Ascending aorta (tissue), 2 donors: ENCODE results near the gene CADPS2. TPM values are rescaled to one million over a fixed set of nuclear protein-coding genes. Genes with fewer than 3 reads are reported as not detected.

Source experiments
- DNase-seq, 2 donors: peaks; one replicate each; pipeline ENCODE4 v3.0.0-alpha.2; 2019; ENCODE audit warnings: low spot score in 2 of 2
- H3K27ac ChIP-seq, 2 donors: fragments of 200-600 bp; sonication (generic); one replicate each; pipeline ENCODE4 v1.5.1; 2016 to 2017; ENCODE audit warnings: mild to moderate bottlenecking in 1 of 2
- H3K27me3 ChIP-seq: fragments of 200-600 bp; sonication (generic); one replicate; pipeline ENCODE4 v1.5.1; 2017
- H3K36me3 ChIP-seq, 2 donors: fragments of 200-600 bp; sonication (generic); one replicate each; pipeline ENCODE4 v1.5.1; 2016
- H3K4me1 ChIP-seq, 2 donors: fragments of 200-600 bp; sonication (generic); one replicate each; pipeline ENCODE4 v1.5.1; 2016 to 2017; ENCODE audit warnings: mild to moderate bottlenecking in 1 of 2
- H3K4me3 ChIP-seq, 2 donors: fragments of 200-600 bp; sonication (generic); one replicate each; pipeline ENCODE4 v1.5.1; 2016 to 2017; ENCODE audit warnings: mild to moderate bottlenecking in 1 of 2
- H3K9me3 ChIP-seq, 2 donors: fragments of 200-600 bp; sonication (generic); one replicate each; pipeline ENCODE4 v1.5.1; 2016
- intact Hi-C: fragments of 100-400 bp; cut with DNase I; formaldehyde crosslinking; loops from one replicate; pipeline ENCODE4 v1.15.1; 2023
- total RNA-seq: library from RNA; depleted of rRNA; stranded (reverse); fragments of >200 nt; gene quantifications from one replicate; pipeline ENCODE4 v1.1.0, GENCODE V29; 2016
- TF ChIP-seq, protein P1 (sequence below), 3 experiments: fragments of 200-600 bp in 2 of 3; fragments of 450-650 bp in 1 of 3; sonication (generic) in 2 of 3; IDR thresholded peaks; one replicate each; pipeline ENCODE4 v1.5.1; 2016 to 2019; ENCODE audit warnings: antibody characterized with exemption in 3 of 3, mild to moderate bottlenecking in 1 of 3, moderate library complexity in 1 of 3

CADPS2 gene
- total RNA-seq, 1 donor from 2014 or later: 31.8 TPM

DNA sequence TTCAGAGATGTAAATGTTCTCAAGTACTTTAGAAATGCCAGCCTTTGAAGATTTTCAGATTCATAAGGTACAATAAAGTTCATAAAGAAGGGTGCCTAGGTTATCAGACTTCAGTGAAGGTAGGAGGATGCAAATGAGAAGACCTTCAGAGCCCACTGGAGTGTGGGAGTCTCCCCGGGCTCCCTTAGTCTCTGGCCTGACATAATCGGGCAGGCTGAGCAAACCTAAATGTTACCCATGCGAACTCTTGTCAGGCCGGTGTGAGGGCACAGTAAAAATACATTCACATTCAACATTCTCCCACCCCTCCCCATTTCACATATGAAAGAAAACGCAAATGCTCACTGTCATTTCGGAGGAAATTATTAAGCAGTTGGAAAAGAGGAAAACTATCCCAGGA lies 479.1 kb downstream of the CADPS2 start:
- no peak for DNase-seq
- intact Hi-C loops: no loop called here
- TF ChIP-seq, protein P1, sequence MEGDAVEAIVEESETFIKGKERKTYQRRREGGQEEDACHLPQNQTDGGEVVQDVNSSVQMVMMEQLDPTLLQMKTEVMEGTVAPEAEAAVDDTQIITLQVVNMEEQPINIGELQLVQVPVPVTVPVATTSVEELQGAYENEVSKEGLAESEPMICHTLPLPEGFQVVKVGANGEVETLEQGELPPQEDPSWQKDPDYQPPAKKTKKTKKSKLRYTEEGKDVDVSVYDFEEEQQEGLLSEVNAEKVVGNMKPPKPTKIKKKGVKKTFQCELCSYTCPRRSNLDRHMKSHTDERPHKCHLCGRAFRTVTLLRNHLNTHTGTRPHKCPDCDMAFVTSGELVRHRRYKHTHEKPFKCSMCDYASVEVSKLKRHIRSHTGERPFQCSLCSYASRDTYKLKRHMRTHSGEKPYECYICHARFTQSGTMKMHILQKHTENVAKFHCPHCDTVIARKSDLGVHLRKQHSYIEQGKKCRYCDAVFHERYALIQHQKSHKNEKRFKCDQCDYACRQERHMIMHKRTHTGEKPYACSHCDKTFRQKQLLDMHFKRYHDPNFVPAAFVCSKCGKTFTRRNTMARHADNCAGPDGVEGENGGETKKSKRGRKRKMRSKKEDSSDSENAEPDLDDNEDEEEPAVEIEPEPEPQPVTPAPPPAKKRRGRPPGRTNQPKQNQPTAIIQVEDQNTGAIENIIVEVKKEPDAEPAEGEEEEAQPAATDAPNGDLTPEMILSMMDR (IDR thresholded peaks at IDR 0.05): no peak
- no peaks in the 10 kb centered on the region for H3K36me3 ChIP-seq
- no peaks in the 10 kb centered on the region for H3K9me3 ChIP-seq
- no peak overlapping the region for H3K27ac ChIP-seq
- H3K27me3 ChIP-seq: no peaks in the 10 kb centered on the region
- H3K4me3 ChIP-seq: no peak overlapping the region
- H3K4me1 ChIP-seq: no peaks in the 10 kb centered on the region

GRCh38 chr7:122403113-122403512 lies 483.1 kb downstream of the CADPS2 start:
- no peak overlapping the region for H3K4me3 ChIP-seq
- H3K4me1 ChIP-seq: no peaks in the 10 kb centered on the region
- TF ChIP-seq, protein P1 (IDR thresholded peaks at IDR 0.05): no peak
- H3K36me3 ChIP-seq: no peaks in the 10 kb centered on the region
- intact Hi-C loops: no loop called here
- H3K9me3 ChIP-seq: no peaks in the 10 kb centered on the region
- no peak for DNase-seq
- no peaks in the 10 kb centered on the region for H3K27me3 ChIP-seq
- H3K27ac ChIP-seq: no peak overlapping the region

GRCh38 chr7:122402235-122402634 lies 484.0 kb downstream of the CADPS2 start:
- H3K4me1 ChIP-seq: no peaks in the 10 kb centered on the region
- TF ChIP-seq, protein P1 (IDR thresholded peaks at IDR 0.05): no peak

GRCh38 chr7:122397381-122397780 lies 488.9 kb downstream of the CADPS2 start:
- intact Hi-C loops: no loop called here
- no peak overlapping the region for H3K4me3 ChIP-seq
- no peaks in the 10 kb centered on the region for H3K36me3 ChIP-seq
- no peaks in the 10 kb centered on the region for H3K9me3 ChIP-seq
- H3K27me3 ChIP-seq: no peaks in the 10 kb centered on the region
- H3K4me1 ChIP-seq: no peaks in the 10 kb centered on the region
- no peak for DNase-seq
- TF ChIP-seq, protein P1 (IDR thresholded peaks at IDR 0.05): no peak
- H3K27ac ChIP-seq: no peak overlapping the region

More at GRCh38 chr7:122402235-122402634, 484.0 kb downstream of the CADPS2 start:
- Histone ChIP-seq H3K27me3 (no peaks in the 10 kb centered on the region), H3K36me3 (no peaks in the 10 kb centered on the region), H3K27ac (no peak overlapping the region), H3K9me3 (no peaks in the 10 kb centered on the region), H3K4me3 (no peak overlapping the region)
- DNase-seq: no peak
- intact Hi-C loops: no loop called here

DNA sequence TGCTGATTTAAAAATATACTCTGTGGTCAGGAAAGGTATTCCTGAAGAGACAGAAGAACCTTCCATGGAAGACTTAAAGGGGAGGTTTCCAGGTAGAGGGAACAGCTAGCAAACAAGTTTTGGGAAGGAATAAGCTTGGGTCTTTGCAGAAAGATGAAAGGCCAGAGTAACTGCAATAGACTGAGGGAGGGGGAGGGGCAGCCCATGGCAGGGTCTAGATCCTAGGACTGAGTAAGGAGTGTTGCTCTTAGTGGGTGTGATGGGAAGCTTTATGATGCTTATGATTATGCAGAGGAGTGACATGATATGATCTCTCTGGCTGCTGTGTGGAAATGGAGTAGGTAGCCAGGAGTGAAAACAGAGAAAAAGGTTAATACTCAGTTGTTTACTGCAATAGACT lies 491.7 kb downstream of the CADPS2 start:
- H3K4me3 ChIP-seq: no peak overlapping the region
- H3K27ac ChIP-seq: no peak overlapping the region
- DNase-seq: no peak
- no peaks in the 10 kb centered on the region for H3K9me3 ChIP-seq
- no peaks in the 10 kb centered on the region for H3K4me1 ChIP-seq
- TF ChIP-seq, protein P1 (IDR thresholded peaks at IDR 0.05): no peak
- H3K27me3 ChIP-seq: no peaks in the 10 kb centered on the region
- H3K36me3 ChIP-seq: no peaks in the 10 kb centered on the region
- intact Hi-C loops: no loop called here

- DNase-seq: no peak
- Histone ChIP-seq H3K27ac (no peak overlapping the region), H3K9me3 (no peaks in the 10 kb centered on the region), H3K4me3 (no peak overlapping the region), H3K27me3 (no peaks in the 10 kb centered on the region), H3K36me3 (no peaks in the 10 kb centered on the region), H3K4me1 (no peaks in the 10 kb centered on the region)
- intact Hi-C loops: no loop called here
- TF ChIP-seq, protein P1 (IDR thresholded peaks at IDR 0.05): no peak
These were observed 501.7 kb downstream of the CADPS2 start for GRCh38 chr7:122384528-122384927.
